Gastroesophageal sphincter (tissue), 4 donors: ENCODE results near the gene ZNF692. TPM values are rescaled to one million over a fixed set of nuclear protein-coding genes. Genes with fewer than 3 reads are reported as not detected.

Experiments
- ATAC-seq: fragments of 150-250 bp; one replicate; pipeline ENCODE4 v1.9.1; 2016; ENCODE audit warnings: mild to moderate bottlenecking, moderate library complexity
- H3K27ac ChIP-seq, 4 donors: fragments of 200-600 bp; sonication (generic) in 3 of 4; 1 replicate in 3 of 4; 2 replicates in 1 of 4; pipeline ENCODE4 v1.5.1; 2016 to 2019
- H3K27me3 ChIP-seq: fragments of 200-600 bp; sonication (generic); one replicate; pipeline ENCODE4 v1.5.1; 2019
- H3K36me3 ChIP-seq, 2 donors: fragments of 200-600 bp; sonication (generic); one replicate each; pipeline ENCODE4 v1.5.1; 2019; ENCODE audit warnings: control low read depth in 1 of 2
- H3K4me1 ChIP-seq, 3 donors: fragments of 200-600 bp; sonication (generic); 1 replicate in 2 of 3; 2 replicates in 1 of 3; pipeline ENCODE4 v1.5.1; 2016 to 2019; ENCODE audit warnings: control low read depth in 2 of 3
- H3K4me3 ChIP-seq, 2 donors: fragments of 200-600 bp; sonication (generic); one replicate each; pipeline ENCODE4 v1.5.1; 2019; ENCODE audit warnings: mild to moderate bottlenecking in 1 of 2, moderate library complexity in 1 of 2
- H3K9me3 ChIP-seq, 3 donors: fragments of 200-600 bp; sonication (generic); one replicate each; pipeline ENCODE4 v1.5.1; 2017 to 2019; ENCODE audit warnings: control low read depth in 2 of 3
- EP300 ChIP-seq: sonication (generic); formaldehyde crosslinking; IDR thresholded peaks from one replicate; pipeline ENCODE4 v1.6.1; 2017; ENCODE audit warnings: antibody characterized with exemption, mild to moderate bottlenecking
- POLR2A ChIP-seq, 2 donors: fragments of 450-650 bp; IDR thresholded peaks; one replicate each; pipeline ENCODE4 v1.6.1; 2017; ENCODE audit warnings: antibody characterized with exemption in 2 of 2, mild to moderate bottlenecking in 2 of 2, moderate library complexity in 1 of 2
- POLR2AphosphoS5 ChIP-seq: sonication (generic); formaldehyde crosslinking; IDR thresholded peaks from one replicate; pipeline ENCODE4 v1.6.1; 2017; ENCODE audit warnings: antibody characterized with exemption
- WGBS, 2 donors: methylation state at CpG; one replicate each; pipeline ENCODE4 v1.1.5; 2018; ENCODE audit warnings: low coverage in 1 of 2; 5-methylcytosine and 5-hydroxymethylcytosine counted together
- total RNA-seq, 4 donors: library from RNA; depleted of rRNA; stranded (reverse); fragments of >200 nt; gene quantifications; one replicate each; pipeline ENCODE4 v1.1.0, GENCODE V29; 2016
- TF ChIP-seq, protein P1 (sequence below), 4 experiments: fragments of 200-600 bp in 2 of 4; fragments of 450-650 bp in 2 of 4; sonication (generic) in 1 of 4; IDR thresholded peaks; one replicate each; pipeline ENCODE4 v1.5.1; 2017 to 2019; ENCODE audit warnings: antibody characterized with exemption in 4 of 4, mild to moderate bottlenecking in 2 of 4, moderate library complexity in 2 of 4

The ZNF692 gene
- total RNA-seq, 4 donors from 2014 or later: 22.1 to 69.6 (median 28.4) TPM

GRCh38 chr1:248848602-248849001 is 10.3 kb downstream of the ZNF692 start:
- WGBS, 2 donors: 94 to 100% methylated on average over 2 to 8 of the region's 8 CpGs
- H3K4me1 ChIP-seq: peaks cover 0 to 13% (median 0%) of the 10 kb centered on the region in 3 donors
- H3K27ac ChIP-seq: no peak overlapping the region
- no peaks in the 10 kb centered on the region for H3K9me3 ChIP-seq
- ATAC-seq: no peak
- TF ChIP-seq POLR2A (IDR thresholded peaks at IDR 0.05) (no peak), EP300 (no peak), POLR2AphosphoS5 (no peak)
- TF ChIP-seq, protein P1, sequence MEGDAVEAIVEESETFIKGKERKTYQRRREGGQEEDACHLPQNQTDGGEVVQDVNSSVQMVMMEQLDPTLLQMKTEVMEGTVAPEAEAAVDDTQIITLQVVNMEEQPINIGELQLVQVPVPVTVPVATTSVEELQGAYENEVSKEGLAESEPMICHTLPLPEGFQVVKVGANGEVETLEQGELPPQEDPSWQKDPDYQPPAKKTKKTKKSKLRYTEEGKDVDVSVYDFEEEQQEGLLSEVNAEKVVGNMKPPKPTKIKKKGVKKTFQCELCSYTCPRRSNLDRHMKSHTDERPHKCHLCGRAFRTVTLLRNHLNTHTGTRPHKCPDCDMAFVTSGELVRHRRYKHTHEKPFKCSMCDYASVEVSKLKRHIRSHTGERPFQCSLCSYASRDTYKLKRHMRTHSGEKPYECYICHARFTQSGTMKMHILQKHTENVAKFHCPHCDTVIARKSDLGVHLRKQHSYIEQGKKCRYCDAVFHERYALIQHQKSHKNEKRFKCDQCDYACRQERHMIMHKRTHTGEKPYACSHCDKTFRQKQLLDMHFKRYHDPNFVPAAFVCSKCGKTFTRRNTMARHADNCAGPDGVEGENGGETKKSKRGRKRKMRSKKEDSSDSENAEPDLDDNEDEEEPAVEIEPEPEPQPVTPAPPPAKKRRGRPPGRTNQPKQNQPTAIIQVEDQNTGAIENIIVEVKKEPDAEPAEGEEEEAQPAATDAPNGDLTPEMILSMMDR (IDR thresholded peaks at IDR 0.05): no peak
- H3K27me3 ChIP-seq: no peaks in the 10 kb centered on the region
- no peak overlapping the region for H3K4me3 ChIP-seq
- H3K36me3 ChIP-seq: peaks cover 0 to 83% of the 10 kb centered on the region in 2 donors

DNA sequence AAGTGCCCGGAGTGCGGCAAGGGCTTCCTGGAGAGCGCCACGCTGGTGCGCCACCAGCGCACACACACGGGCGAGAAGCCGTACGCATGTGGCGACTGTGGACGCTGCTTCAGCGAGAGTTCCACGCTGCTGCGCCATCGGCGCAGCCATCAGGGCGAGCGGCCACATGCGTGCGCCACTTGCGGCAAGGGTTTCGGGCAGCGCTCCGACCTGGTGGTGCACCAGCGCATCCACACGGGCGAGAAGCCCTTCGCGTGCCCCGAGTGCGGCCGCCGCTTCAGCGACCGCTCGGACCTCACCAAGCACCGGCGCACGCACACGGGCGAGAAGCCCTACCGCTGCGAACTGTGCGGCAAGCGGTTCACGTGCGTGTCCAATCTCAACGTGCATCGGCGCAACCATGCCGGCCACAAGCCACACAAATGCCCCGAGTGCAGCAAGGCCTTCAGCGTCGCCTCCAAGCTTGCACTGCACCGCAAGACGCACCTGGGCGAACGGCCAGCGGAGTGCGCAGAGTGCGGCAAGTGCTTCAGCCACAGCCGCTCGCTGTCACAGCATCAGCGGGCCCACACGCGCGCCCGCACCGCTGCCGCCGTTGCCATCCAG is 10.8 kb downstream of the ZNF692 start:
- Histone ChIP-seq H3K27ac (no peak overlapping the region), H3K9me3 (no peaks in the 10 kb centered on the region), H3K4me3 (no peak overlapping the region), H3K4me1 (peaks cover 0 to 15% (median 0%) of the 10 kb centered on the region in 3 donors), H3K36me3 (peaks cover 0 to 78% of the 10 kb centered on the region in 2 donors), H3K27me3 (no peaks in the 10 kb centered on the region)
- no peak for TF ChIP-seq POLR2AphosphoS5
- TF ChIP-seq EP300: no peak
- TF ChIP-seq POLR2A (IDR thresholded peaks at IDR 0.05): no peak
- TF ChIP-seq, protein P1 (IDR thresholded peaks at IDR 0.05): no peak
- ATAC-seq: no peak
- no CpG with 5 or more reads among the region's 72 CpGs for WGBS, 2 donors

DNA sequence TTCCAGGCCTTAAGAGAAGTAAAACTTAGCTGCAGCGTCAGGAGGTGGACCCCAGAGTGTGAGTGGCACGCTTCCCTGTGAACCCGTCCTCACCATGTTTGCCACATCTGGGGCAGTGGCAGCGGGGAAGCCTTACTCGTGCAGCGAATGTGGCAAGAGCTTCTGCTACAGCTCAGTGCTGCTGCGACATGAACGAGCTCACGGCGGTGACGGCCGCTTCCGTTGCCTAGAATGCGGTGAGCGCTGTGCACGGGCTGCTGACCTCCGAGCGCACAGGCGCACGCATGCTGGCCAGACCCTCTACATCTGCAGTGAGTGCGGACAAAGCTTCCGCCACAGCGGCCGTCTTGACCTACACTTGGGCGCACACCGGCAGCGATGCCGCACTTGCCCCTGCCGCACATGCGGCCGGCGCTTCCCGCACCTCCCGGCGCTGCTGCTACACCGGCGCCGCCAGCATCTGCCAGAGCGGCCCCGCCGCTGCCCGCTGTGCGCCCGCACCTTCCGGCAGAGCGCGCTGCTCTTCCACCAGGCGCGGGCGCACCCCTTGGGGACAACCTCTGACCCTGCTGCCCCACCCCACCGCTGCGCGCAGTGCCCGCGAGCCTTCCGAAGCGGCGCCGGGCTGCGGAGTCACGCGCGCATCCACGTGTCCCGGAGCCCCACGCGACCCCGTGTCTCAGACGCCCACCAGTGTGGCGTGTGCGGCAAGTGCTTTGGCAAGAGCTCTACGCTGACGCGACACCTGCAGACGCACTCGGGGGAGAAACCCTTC is 11.5 kb downstream of the ZNF692 start:
- H3K4me1 ChIP-seq: peaks cover 0 to 15% (median 5%) of the 10 kb centered on the region in 3 donors
- no CpG with 5 or more reads among the region's 76 CpGs for WGBS, 2 donors
- peaks cover 0 to 83% of the 10 kb centered on the region in 2 donors for H3K36me3 ChIP-seq
- no peaks in the 10 kb centered on the region for H3K27me3 ChIP-seq
- no peak overlapping the region for H3K4me3 ChIP-seq
- no peaks in the 10 kb centered on the region for H3K9me3 ChIP-seq
- H3K27ac ChIP-seq: no peak overlapping the region
- no peak for ATAC-seq
- TF ChIP-seq POLR2A (IDR thresholded peaks at IDR 0.05) (no peak), EP300 (no peak), POLR2AphosphoS5 (no peak)
- TF ChIP-seq, protein P1 (IDR thresholded peaks at IDR 0.05): no peak

GRCh38 chr1:248844526-248844925 is 14.4 kb downstream of the ZNF692 start:
- Histone ChIP-seq H3K4me1 (peaks cover 0 to 44% (median 22%) of the 10 kb centered on the region in 3 donors), H3K27me3 (no peaks in the 10 kb centered on the region), H3K4me3 (no peak overlapping the region), H3K36me3 (peaks cover 0 to 58% of the 10 kb centered on the region in 2 donors), H3K27ac (no peak overlapping the region), H3K9me3 (no peaks in the 10 kb centered on the region)
- no peak for ATAC-seq
- WGBS, 2 donors: 82% methylated on average over 2 of the region's 8 CpGs; no CpG with 5 or more reads in 1 of the 2 donors
- no peak for TF ChIP-seq POLR2AphosphoS5
- TF ChIP-seq POLR2A (IDR thresholded peaks at IDR 0.05): no peak
- no peak for TF ChIP-seq EP300
- TF ChIP-seq, protein P1 (IDR thresholded peaks at IDR 0.05): no peak
